ENCODE measurements around the gene ERICH2. TPM values are rescaled to one million over a fixed set of nuclear protein-coding genes. Genes with fewer than 3 reads are reported as not detected.

The ERICH2 gene
- polyA plus RNA-seq, 1 of the 3 experiments (the other 2 are of a cell fraction), result not detected

- TF ChIP-seq REST (IDR thresholded peaks at IDR 0.05; ENCODE audit: low read depth, low read length), result no peak
- TF ChIP-seq GATA2 (CRISPR knock-in tag; IDR thresholded peaks at IDR 0.05), result no peak
- no peak for TF ChIP-seq RFX5 (IDR thresholded peaks at IDR 0.05; ENCODE audit: low read length)
- no peak for TF ChIP-seq GABPA (IDR thresholded peaks at IDR 0.05; ENCODE audit: low read depth)
- TF ChIP-seq NFIC (IDR thresholded peaks at IDR 0.05; ENCODE audit: borderline replicate concordance), result peak; percentile 67; the same call in 1 of the 2 replicates
- TF ChIP-seq ZBTB33 (IDR thresholded peaks at IDR 0.05; ENCODE audit: borderline replicate concordance, low read depth), result no peak
- TF ChIP-seq ELF1 (IDR thresholded peaks at IDR 0.05), result no peak
- peak; percentile 67; the same call in 1 of the 2 replicates for TF ChIP-seq FOSL2 (IDR thresholded peaks at IDR 0.05; ENCODE audit: borderline replicate concordance, low read depth)
Measured at GRCh38 chr2:170842785-170843184, 72.6 kb downstream of the ERICH2 start (continued).

GRCh38 chr2:170843656-170844055, 73.5 kb downstream of the ERICH2 start:
- H2AFZ ChIP-seq (ENCODE audit: low read depth), result no peak overlapping the region
- ChIA-PET POLR2A (no interaction called here), CTCF (no interaction called here)
- no peak for DNase-seq
- H4K20me1 ChIP-seq (ENCODE audit: insufficient read depth), result no peaks in the 10 kb centered on the region
- H3K36me3 ChIP-seq (replicated peaks in 1 of 2; ENCODE audit: control insufficient read depth in 1 of 2, insufficient read depth in 2 of 2, low read length in 1 of 2), result no peaks in the 10 kb centered on the region
- H3K4me1 ChIP-seq (ENCODE audit: control insufficient read depth in 1 of 2, insufficient read depth in 2 of 2, low read depth in 1 of 2, low read length in 1 of 2), result peaks cover 0 to 5% of the 10 kb centered on the region in 2 experiments; a peak in 1 of 4 replicates
- no peak overlapping the region for H3K9ac ChIP-seq
- H3K4me3 ChIP-seq (ENCODE audit: low read depth in 2 of 2, low read length in 1 of 2), result no peak overlapping the region
- H3F3A ChIP-seq (replicated peaks; ENCODE audit: insufficient read depth), result peaks cover 18% of the 10 kb centered on the region
- peak overlapping the region; percentile 56 for H3K4me2 ChIP-seq
- H3K79me2 ChIP-seq (ENCODE audit: insufficient read depth), result no peaks in the 10 kb centered on the region
- WGBS (ENCODE audit: low lambda C conversion rate), result 2% methylated on average over 2 of the region's 2 CpGs
- peak overlapping the region; percentile 28 to 63; a peak in 3 of 4 replicates for H3K27ac ChIP-seq (ENCODE audit: low read depth in 2 of 2, low read length in 1 of 2)
- no peaks in the 10 kb centered on the region for H3K9me3 ChIP-seq
- no peaks in the 10 kb centered on the region for H3K27me3 ChIP-seq (ENCODE audit: insufficient read depth)
- no peaks in the 10 kb centered on the region for H3K9me2 ChIP-seq
- no peak for TF ChIP-seq EZH2phosphoT487 (IDR thresholded peaks at IDR 0.05; ENCODE audit: borderline replicate concordance, low read depth)
- peak in 1 of 2 experiments; percentile 95; a peak in 2 of 4 replicates for TF ChIP-seq EP300 (IDR thresholded peaks at IDR 0.05; ENCODE audit: borderline replicate concordance in 1 of 2, low read depth in 1 of 2, low read length in 1 of 2)
- no peak for TF ChIP-seq GATA2 (CRISPR knock-in tag; IDR thresholded peaks at IDR 0.05)
- TF ChIP-seq YY1 (IDR thresholded peaks at IDR 0.05; ENCODE audit: low read depth), result peak; percentile 38; the same call in 1 of the 2 replicates
- TF ChIP-seq CHD2 (IDR thresholded peaks at IDR 0.05; ENCODE audit: low read length, partially characterized antibody), result no peak
- no peak for TF ChIP-seq NRF1 (IDR thresholded peaks at IDR 0.05; ENCODE audit: low read depth, low read length)
- peak; percentile 33; the same call in 1 of the 2 replicates for TF ChIP-seq POLR2AphosphoS5 (IDR thresholded peaks at IDR 0.05; ENCODE audit: low read depth, low read length)
- TF ChIP-seq REST (IDR thresholded peaks at IDR 0.05; ENCODE audit: low read depth, low read length), result no peak
- TF ChIP-seq MEF2A (IDR thresholded peaks at IDR 0.05; ENCODE audit: borderline replicate concordance, low read depth), result peak; percentile 87
- 0 out of 2 replicates have a peak, but pooled peaks have one; percentile 21 for TF ChIP-seq GABPA (IDR thresholded peaks at IDR 0.05; ENCODE audit: low read depth)
- TF ChIP-seq RFX5 (IDR thresholded peaks at IDR 0.05; ENCODE audit: low read length), result no peak
- TF ChIP-seq RAD21 (IDR thresholded peaks at IDR 0.05; ENCODE audit: low read length), result no peak
- no peak for TF ChIP-seq ELF1 (IDR thresholded peaks at IDR 0.05)
- peak; percentile 50 for TF ChIP-seq MAX (IDR thresholded peaks at IDR 0.05; ENCODE audit: low read depth)
- no peak for TF ChIP-seq FOXJ3 (CRISPR knock-in tag; IDR thresholded peaks at IDR 0.05)
- TF ChIP-seq TCF12 (IDR thresholded peaks at IDR 0.05), result peak; percentile 95
- peak; percentile 93 for TF ChIP-seq FOSL2 (IDR thresholded peaks at IDR 0.05; ENCODE audit: borderline replicate concordance, low read depth)
- no peak for TF ChIP-seq USF2 (IDR thresholded peaks at IDR 0.05; ENCODE audit: borderline replicate concordance, low read depth, low read length)

Measured in SK-N-SH (cell line).